Stimulated activated CD8-positive, alpha-beta memory T cell treated with anti-CD3 and anti-CD28 coated beads, Interleukin-12 subunit alpha, Interleukin-12 subunit beta, amount 100 ng/mL, for 1 hour (primary cell): ENCODE data around the gene HES6.
"Not testable (repeated sequence)": the region's sequence is repeated elsewhere in the genome, so short reads cannot be mapped to it uniquely, and the experiment has no call there.

ENCODE experiments used
- DNase-seq: peaks from one replicate; pipeline ENCODE4 v3.0.0-alpha.2; 2020; ENCODE audit warnings: low read depth

The HES6 gene

GRCh38 chr2:238273433-238273832 lies 33.6 kb upstream of the HES6 start:
- DNase-seq = not testable (repeated sequence)

- DNase-seq = no peak
Observed at GRCh38 chr2:238272156-238272555, 32.3 kb upstream of the HES6 start.

- not testable (repeated sequence) for DNase-seq
Observed at GRCh38 chr2:238271686-238272085, 31.8 kb upstream of the HES6 start.

GRCh38 chr2:238271061-238271554 lies 31.3 kb upstream of the HES6 start:
- DNase-seq = no peak

- DNase-seq = no peak
Observed at GRCh38 chr2:238270606-238271005, 30.8 kb upstream of the HES6 start.

GRCh38 chr2:238269741-238270140 lies 29.9 kb upstream of the HES6 start:
- no peak for DNase-seq

- no peak for DNase-seq
Observed at GRCh38 chr2:238267884-238268680, 28.2 kb upstream of the HES6 start.

- DNase-seq = no peak
Observed at GRCh38 chr2:238267341-238267710, 27.5 kb upstream of the HES6 start.

- no peak for DNase-seq
Observed at GRCh38 chr2:238265605-238266004, 25.8 kb upstream of the HES6 start.

GRCh38 chr2:238264072-238264460 lies 24.2 kb upstream of the HES6 start:
- no peak for DNase-seq

- peak; percentile 53 for DNase-seq
Observed at GRCh38 chr2:238263204-238264071, 23.6 kb upstream of the HES6 start.

GRCh38 chr2:238262496-238263122 lies 22.8 kb upstream of the HES6 start:
- no peak for DNase-seq

GRCh38 chr2:238261718-238262375 lies 22.0 kb upstream of the HES6 start:
- no peak for DNase-seq

- no peak for DNase-seq
Observed at GRCh38 chr2:238260883-238261282, 21.0 kb upstream of the HES6 start.

GRCh38 chr2:238259061-238260020 lies 19.5 kb upstream of the HES6 start:
- DNase-seq = no peak

GRCh38 chr2:238257786-238258700 lies 18.2 kb upstream of the HES6 start:
- no peak for DNase-seq

GRCh38 chr2:238256594-238257104 lies 16.8 kb upstream of the HES6 start:
- DNase-seq = peak; percentile 50

- DNase-seq = no peak
Observed at GRCh38 chr2:238256111-238256510, 16.3 kb upstream of the HES6 start.

- no peak for DNase-seq
Observed at GRCh38 chr2:238255636-238256035, 15.8 kb upstream of the HES6 start.

GRCh38 chr2:238255151-238255551 lies 15.3 kb upstream of the HES6 start:
- DNase-seq = no peak
